ENCODE measurements around the gene EVI5.

GRCh38 chr1:92792340-92792782 lies 7.5 kb upstream of the EVI5 start:
- no peak for TF ChIP-seq CTCF (IDR thresholded peaks at IDR 0.05)
- TF ChIP-seq EZH2 (IDR thresholded peaks at IDR 0.05): no peak

Data from neural progenitor cell (in vitro differentiated cells).